ENCODE data around the gene PLEKHG7.

DNA sequence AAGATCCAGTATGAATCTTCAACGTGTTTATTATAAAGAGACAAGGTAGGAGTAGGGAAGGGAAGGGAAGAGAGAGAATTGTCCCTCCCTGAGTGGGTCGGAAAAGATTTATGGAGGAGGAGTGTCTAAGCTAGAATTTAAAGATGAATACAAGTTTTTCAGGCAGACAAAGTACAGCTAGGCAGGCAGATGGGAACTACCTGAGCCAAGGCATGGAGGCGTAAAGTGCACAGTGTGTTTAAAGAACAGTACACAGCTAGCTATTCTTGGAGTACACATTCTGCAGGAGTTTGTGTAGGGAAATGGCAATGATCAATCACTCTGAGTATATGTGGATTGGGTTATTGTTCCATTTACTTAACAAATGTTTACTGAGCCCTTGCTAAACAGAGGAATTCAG, 20.1 kb downstream of the PLEKHG7 start:
- TF ChIP-seq, protein P1, sequence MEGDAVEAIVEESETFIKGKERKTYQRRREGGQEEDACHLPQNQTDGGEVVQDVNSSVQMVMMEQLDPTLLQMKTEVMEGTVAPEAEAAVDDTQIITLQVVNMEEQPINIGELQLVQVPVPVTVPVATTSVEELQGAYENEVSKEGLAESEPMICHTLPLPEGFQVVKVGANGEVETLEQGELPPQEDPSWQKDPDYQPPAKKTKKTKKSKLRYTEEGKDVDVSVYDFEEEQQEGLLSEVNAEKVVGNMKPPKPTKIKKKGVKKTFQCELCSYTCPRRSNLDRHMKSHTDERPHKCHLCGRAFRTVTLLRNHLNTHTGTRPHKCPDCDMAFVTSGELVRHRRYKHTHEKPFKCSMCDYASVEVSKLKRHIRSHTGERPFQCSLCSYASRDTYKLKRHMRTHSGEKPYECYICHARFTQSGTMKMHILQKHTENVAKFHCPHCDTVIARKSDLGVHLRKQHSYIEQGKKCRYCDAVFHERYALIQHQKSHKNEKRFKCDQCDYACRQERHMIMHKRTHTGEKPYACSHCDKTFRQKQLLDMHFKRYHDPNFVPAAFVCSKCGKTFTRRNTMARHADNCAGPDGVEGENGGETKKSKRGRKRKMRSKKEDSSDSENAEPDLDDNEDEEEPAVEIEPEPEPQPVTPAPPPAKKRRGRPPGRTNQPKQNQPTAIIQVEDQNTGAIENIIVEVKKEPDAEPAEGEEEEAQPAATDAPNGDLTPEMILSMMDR (conservative IDR thresholded peaks at IDR 0.05): no peak
- no peak for TF ChIP-seq ZFX (IDR thresholded peaks at IDR 0.05)
